GM21529 (cell line): Measurements from ENCODE around the gene DGKZ.

ENCODE experiments used
- ATAC-seq: cut with Tn5 transposase; IDR thresholded peaks from one replicate; pipeline ENCODE4 v1.9.1; 2021; ENCODE audit not compliant: unreplicated experiment

The DGKZ gene

GRCh38 chr11:46427364-46427763, 80.1 kb downstream of the DGKZ start:
- ATAC-seq = no peak

GRCh38 chr11:46429717-46430116, 82.5 kb downstream of the DGKZ start:
- no peak for ATAC-seq
